Measurements from ENCODE around the gene RXFP2. TPM values are rescaled to one million over a fixed set of nuclear protein-coding genes. Genes with fewer than 3 reads are reported as not detected.

Gene RXFP2
- total and polyA plus RNA-seq, 2 experiments from 2014 or later: not detected

DNA sequence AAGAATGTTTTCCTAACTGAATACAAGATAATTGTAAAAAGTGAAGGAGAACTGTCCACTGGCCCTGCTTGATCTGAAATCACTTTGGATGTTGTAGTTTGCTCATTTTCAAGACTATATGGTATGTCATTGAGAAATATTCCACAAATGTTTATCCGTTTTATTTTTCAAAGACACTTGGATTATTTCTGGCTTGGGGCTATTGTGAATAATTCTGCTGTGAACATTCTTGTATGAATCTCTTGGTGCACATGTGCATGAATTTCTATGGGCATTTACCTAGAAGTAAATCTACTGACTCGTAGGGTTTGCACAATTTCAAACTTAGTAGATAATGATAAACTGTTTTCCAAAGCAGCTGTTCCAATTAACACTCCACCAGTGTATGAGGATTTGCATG, 8.6 kb downstream of the RXFP2 start:
- Histone ChIP-seq H3K9me2 (replicated peaks; ENCODE audit: insufficient read depth) (no peaks in the 10 kb centered on the region), H3K9me3 (ENCODE audit: low read depth) (no peaks in the 10 kb centered on the region), H2AFZ (no peak overlapping the region), H3K27me3 (peaks cover 9% of the 10 kb centered on the region), H3K4me3 (no peak overlapping the region), H4K20me1 (ENCODE audit: insufficient read depth, poor library complexity, severe bottlenecking) (no peaks in the 10 kb centered on the region), H3K4me2 (no peak overlapping the region), H3K4me1 (ENCODE audit: insufficient read depth) (no peaks in the 10 kb centered on the region), H3K27ac (no peak overlapping the region), H3K79me2 (no peaks in the 10 kb centered on the region), H3K36me3 (replicated peaks; ENCODE audit: insufficient read depth, low read depth) (no peaks in the 10 kb centered on the region)
- no peak for DNase-seq (ENCODE audit: low spot score)
- no peak for TF ChIP-seq EZH2 (IDR thresholded peaks at IDR 0.05; ENCODE audit: borderline replicate concordance)
- TF ChIP-seq, protein P1, sequence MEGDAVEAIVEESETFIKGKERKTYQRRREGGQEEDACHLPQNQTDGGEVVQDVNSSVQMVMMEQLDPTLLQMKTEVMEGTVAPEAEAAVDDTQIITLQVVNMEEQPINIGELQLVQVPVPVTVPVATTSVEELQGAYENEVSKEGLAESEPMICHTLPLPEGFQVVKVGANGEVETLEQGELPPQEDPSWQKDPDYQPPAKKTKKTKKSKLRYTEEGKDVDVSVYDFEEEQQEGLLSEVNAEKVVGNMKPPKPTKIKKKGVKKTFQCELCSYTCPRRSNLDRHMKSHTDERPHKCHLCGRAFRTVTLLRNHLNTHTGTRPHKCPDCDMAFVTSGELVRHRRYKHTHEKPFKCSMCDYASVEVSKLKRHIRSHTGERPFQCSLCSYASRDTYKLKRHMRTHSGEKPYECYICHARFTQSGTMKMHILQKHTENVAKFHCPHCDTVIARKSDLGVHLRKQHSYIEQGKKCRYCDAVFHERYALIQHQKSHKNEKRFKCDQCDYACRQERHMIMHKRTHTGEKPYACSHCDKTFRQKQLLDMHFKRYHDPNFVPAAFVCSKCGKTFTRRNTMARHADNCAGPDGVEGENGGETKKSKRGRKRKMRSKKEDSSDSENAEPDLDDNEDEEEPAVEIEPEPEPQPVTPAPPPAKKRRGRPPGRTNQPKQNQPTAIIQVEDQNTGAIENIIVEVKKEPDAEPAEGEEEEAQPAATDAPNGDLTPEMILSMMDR (IDR thresholded peaks at IDR 0.05; ENCODE audit: poor library complexity): no peak
- no peak for TF ChIP-seq EZH2phosphoT487 (IDR thresholded peaks at IDR 0.05; ENCODE audit: low read depth, severe bottlenecking, unreplicated experiment)
- WGBS (ENCODE audit: low lambda C conversion rate, missing lambda C conversion rate): 79% methylated on average over 2 of the region's 2 CpGs

DNA sequence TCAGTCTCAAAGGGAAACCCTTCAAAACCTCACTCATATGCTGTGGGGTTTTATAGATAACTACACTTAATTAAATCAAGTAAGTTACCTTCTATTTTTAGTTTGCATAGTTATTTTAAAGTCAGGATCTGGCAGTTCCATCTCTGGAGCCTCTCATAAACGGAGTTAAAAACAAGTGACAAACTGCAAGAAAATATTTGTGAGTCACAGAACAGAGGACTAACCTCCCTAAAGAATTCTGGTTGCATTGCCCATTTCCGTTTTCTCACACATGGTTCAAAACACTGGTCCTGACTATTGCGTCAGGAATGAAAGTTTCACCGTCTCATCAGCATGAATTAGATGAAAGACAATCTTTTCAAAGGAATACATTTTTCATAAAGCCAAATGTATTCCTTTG, 10.6 kb downstream of the RXFP2 start:
- no peaks in the 10 kb centered on the region for H3K79me2 ChIP-seq
- peaks cover 21% of the 10 kb centered on the region for H3K27me3 ChIP-seq
- no peak overlapping the region for H3K27ac ChIP-seq
- H3K9me3 ChIP-seq (ENCODE audit: low read depth): no peaks in the 10 kb centered on the region
- no peak for DNase-seq (ENCODE audit: low spot score)
- no peak overlapping the region for H3K4me2 ChIP-seq
- TF ChIP-seq EZH2 (IDR thresholded peaks at IDR 0.05; ENCODE audit: borderline replicate concordance) (no peak), EZH2phosphoT487 (IDR thresholded peaks at IDR 0.05; ENCODE audit: low read depth, severe bottlenecking, unreplicated experiment) (no peak)
- TF ChIP-seq, protein P1 (IDR thresholded peaks at IDR 0.05; ENCODE audit: poor library complexity): no peak
- 89% methylated on average over 4 of the region's 4 CpGs for WGBS (ENCODE audit: low lambda C conversion rate, missing lambda C conversion rate)
- H2AFZ ChIP-seq: no peak overlapping the region
- no peaks in the 10 kb centered on the region for H3K9me2 ChIP-seq (replicated peaks; ENCODE audit: insufficient read depth)
- no peak overlapping the region for H3K4me3 ChIP-seq
- no peaks in the 10 kb centered on the region for H3K4me1 ChIP-seq (ENCODE audit: insufficient read depth)
- no peaks in the 10 kb centered on the region for H3K36me3 ChIP-seq (replicated peaks; ENCODE audit: insufficient read depth, low read depth)
- H4K20me1 ChIP-seq (ENCODE audit: insufficient read depth, poor library complexity, severe bottlenecking): no peaks in the 10 kb centered on the region

DNA sequence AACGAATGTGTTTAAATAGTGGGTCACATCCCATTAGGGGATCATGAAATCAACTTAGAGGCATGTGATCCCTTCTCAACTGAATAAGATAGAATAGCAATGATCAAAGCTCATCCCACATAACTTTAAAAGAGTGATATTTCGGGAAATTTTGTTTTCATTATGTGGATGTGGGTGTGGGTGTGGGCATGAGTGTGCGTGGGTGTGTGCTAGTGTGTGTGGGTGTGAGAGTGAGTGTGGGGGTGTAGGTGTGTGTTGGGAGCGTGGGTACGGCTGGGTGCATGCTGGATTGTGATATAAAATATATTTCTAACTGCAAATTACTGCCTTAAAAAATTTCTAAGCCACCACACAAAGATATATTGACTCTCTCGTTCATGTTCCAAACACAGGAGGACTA, 15.9 kb downstream of the RXFP2 start:
- no peak for TF ChIP-seq EZH2 (IDR thresholded peaks at IDR 0.05; ENCODE audit: borderline replicate concordance)
- TF ChIP-seq EZH2phosphoT487 (IDR thresholded peaks at IDR 0.05; ENCODE audit: low read depth, severe bottlenecking, unreplicated experiment): no peak
- TF ChIP-seq, protein P1 (IDR thresholded peaks at IDR 0.05; ENCODE audit: poor library complexity): no peak
- no peak overlapping the region for H2AFZ ChIP-seq
- H3K79me2 ChIP-seq: no peaks in the 10 kb centered on the region
- no peaks in the 10 kb centered on the region for H4K20me1 ChIP-seq (ENCODE audit: insufficient read depth, poor library complexity, severe bottlenecking)
- H3K9me3 ChIP-seq (ENCODE audit: low read depth): no peaks in the 10 kb centered on the region
- no peak overlapping the region for H3K27ac ChIP-seq
- no peaks in the 10 kb centered on the region for H3K4me1 ChIP-seq (ENCODE audit: insufficient read depth)
- H3K4me3 ChIP-seq: no peak overlapping the region
- peaks cover 20% of the 10 kb centered on the region for H3K27me3 ChIP-seq
- H3K9me2 ChIP-seq (replicated peaks; ENCODE audit: insufficient read depth): no peaks in the 10 kb centered on the region
- no peaks in the 10 kb centered on the region for H3K36me3 ChIP-seq (replicated peaks; ENCODE audit: insufficient read depth, low read depth)
- no peak for DNase-seq (ENCODE audit: low spot score)
- H3K4me2 ChIP-seq: no peak overlapping the region
- WGBS (ENCODE audit: low lambda C conversion rate, missing lambda C conversion rate): 83% methylated on average over 6 of the region's 6 CpGs

DNA sequence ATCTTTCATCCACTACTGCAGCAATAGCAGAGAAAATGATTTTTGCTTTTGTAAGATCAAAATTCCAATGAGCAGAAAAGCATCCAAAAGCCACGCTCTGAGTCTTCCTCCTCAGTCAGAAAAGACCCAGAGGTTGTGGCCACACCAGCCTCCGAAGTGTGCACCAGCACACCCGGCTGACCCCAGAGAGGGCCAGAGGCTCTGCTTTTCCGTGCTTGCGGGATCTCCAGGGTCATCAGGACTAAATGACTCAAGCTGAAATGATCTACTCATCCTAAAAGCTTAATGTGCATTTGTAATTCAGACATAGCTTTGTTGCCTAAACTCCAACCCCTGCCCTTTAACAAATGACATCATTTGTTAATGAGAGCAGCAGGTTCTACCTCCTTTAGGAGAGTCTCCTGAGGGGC, 16.5 kb downstream of the RXFP2 start:
- no peak for DNase-seq (ENCODE audit: low spot score)
- H4K20me1 ChIP-seq (ENCODE audit: insufficient read depth, poor library complexity, severe bottlenecking): no peaks in the 10 kb centered on the region
- 81% methylated on average over 5 of the region's 5 CpGs for WGBS (ENCODE audit: low lambda C conversion rate, missing lambda C conversion rate)
- peaks cover 20% of the 10 kb centered on the region for H3K27me3 ChIP-seq
- no peaks in the 10 kb centered on the region for H3K79me2 ChIP-seq
- no peak overlapping the region for H3K4me3 ChIP-seq
- no peaks in the 10 kb centered on the region for H3K4me1 ChIP-seq (ENCODE audit: insufficient read depth)
- TF ChIP-seq, protein P1 (IDR thresholded peaks at IDR 0.05; ENCODE audit: poor library complexity): no peak
- TF ChIP-seq EZH2 (IDR thresholded peaks at IDR 0.05; ENCODE audit: borderline replicate concordance) (no peak), EZH2phosphoT487 (IDR thresholded peaks at IDR 0.05; ENCODE audit: low read depth, severe bottlenecking, unreplicated experiment) (no peak)
- no peaks in the 10 kb centered on the region for H3K9me3 ChIP-seq (ENCODE audit: low read depth)
- H3K4me2 ChIP-seq: no peak overlapping the region
- H3K27ac ChIP-seq: no peak overlapping the region
- no peaks in the 10 kb centered on the region for H3K36me3 ChIP-seq (replicated peaks; ENCODE audit: insufficient read depth, low read depth)
- no peak overlapping the region for H2AFZ ChIP-seq
- H3K9me2 ChIP-seq (replicated peaks; ENCODE audit: insufficient read depth): no peaks in the 10 kb centered on the region

Measured in hepatocyte (in vitro differentiated cells).